Measurements from ENCODE around the gene ETV4.
"Not testable (repeated sequence)": the region's sequence is repeated elsewhere in the genome, so short reads cannot be mapped to it uniquely, and the experiment has no call there.

DNA sequence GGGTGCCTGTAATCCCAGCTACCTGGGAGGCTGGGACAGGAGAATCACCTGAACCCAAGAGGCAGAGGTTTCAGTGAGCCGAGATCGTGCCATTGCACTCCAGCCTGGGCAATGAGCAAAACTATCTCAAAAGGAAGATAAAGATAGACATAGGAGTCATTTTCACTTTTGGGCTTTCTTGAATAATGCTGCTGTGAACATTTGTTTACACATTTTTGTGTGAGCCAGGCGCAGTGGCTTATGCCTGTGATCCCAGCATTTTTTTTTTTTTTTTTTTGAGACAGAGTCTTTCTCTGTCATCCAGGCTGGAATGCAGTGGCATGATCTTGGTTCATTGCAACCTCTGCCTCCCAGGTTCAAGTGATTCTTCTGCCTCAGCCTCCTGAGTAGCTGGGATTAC, 34.9 kb downstream of the ETV4 start:
- not testable (repeated sequence) for TF ChIP-seq POLR2A (IDR thresholded peaks at IDR 0.05; ENCODE audit: low read length); GATA1 (IDR thresholded peaks at IDR 0.05; ENCODE audit: low read depth, low read length)
